Esophagus mucosa (tissue), 1 donor: Measurements from ENCODE around the gene ABCG8. TPM values are rescaled to one million over a fixed set of nuclear protein-coding genes. Genes with fewer than 3 reads are reported as not detected.

ENCODE experiments used
- ATAC-seq: fragments of 200-7000 bp; cut with Tn5 transposase; one replicate; pipeline ENCODE4 v1.9.1; 2020
- total RNA-seq: library from RNA; stranded (reverse); gene quantifications from one replicate; pipeline ENCODE4 v1.2.4, GENCODE V29; 2023
- donor health status: DM: yes; HTN: yes; CAD: no.

The ABCG8 gene
- not detected for total RNA-seq

GRCh38 chr2:43838560-43839267 is at the start of gene ABCG8, which contains the start of gene ABCG5:
ABCG8 (plus strand) TSS chr2:43838971; CDS start chr2:43839054, 83 bp downstream.
ABCG5 (minus strand) TSS chr2:43838839; CDS start chr2:43838679, 160 bp downstream.
- no peak for ATAC-seq

DNA sequence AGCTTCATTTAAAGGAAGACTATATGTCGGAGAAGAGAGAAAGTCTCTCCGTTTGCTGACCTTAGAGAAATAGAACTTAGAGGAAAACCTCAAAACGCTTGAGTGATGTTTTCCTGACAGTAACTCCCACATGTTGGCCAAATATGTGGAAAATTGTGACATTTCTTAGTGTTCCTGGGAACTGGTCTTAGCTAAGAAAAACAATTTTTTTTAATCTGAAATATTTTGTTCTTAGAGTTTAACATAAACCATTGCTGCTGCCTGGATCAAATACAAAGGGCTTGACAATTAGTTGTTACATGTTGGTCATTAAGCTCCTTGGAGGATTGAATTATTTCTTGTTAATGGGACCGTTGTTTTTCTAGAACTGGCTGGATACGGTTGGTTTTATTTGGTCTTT is 48.6 kb upstream of the ABCG8 start:
- ATAC-seq, result no peak

- ATAC-seq, result peak; percentile 45
These were observed 47.6 kb upstream of the ABCG8 start for GRCh38 chr2:43791035-43791765.

GRCh38 chr2:43792653-43793052 is 46.1 kb upstream of the ABCG8 start:
- no peak for ATAC-seq

GRCh38 chr2:43794956-43795355 is 43.8 kb upstream of the ABCG8 start:
- no peak for ATAC-seq

GRCh38 chr2:43796206-43796605 is 42.6 kb upstream of the ABCG8 start:
- ATAC-seq, result no peak

GRCh38 chr2:43798300-43798699 is 40.5 kb upstream of the ABCG8 start:
- ATAC-seq, result no peak

DNA sequence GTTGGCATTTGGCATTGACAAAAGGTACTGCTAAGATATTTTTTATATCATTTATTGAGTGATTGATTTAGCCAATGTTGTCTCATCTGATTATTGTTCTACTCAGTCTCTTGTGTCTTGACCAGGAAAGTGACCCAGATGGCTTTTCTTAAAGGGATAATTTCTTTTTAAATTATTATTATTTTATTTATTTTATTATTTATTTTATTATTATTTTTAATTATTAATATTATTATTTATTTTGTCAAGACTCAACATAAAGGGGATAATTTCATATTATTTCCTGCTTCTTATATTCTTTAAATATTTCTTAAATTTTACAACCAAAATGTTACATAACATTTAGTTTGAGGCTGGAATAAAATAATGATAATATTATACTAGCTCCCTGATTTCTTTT is 37.9 kb upstream of the ABCG8 start:
- ATAC-seq, result no peak

DNA sequence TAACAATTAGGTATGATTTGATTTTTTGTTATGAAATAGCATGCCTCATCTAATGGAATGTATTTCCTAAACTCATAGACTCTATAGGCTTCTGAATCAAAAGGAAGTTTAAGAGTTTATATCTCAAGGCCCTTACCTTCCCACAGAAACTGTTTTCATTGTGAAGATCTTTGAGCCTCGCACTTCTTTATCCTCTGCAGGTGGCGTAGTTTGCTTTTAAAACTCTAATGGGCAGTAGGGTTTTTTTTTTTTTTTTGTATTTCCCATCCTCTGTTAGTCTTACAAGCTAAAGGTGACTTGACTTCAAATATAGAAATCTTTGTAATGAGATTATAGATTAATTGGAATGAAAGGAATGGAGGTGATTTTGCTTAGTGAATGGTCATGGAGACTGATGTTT is 36.6 kb upstream of the ABCG8 start:
- ATAC-seq, result no peak

- peak; percentile 25 for ATAC-seq
These were observed 35.7 kb upstream of the ABCG8 start for GRCh38 chr2:43803113-43803512.

DNA sequence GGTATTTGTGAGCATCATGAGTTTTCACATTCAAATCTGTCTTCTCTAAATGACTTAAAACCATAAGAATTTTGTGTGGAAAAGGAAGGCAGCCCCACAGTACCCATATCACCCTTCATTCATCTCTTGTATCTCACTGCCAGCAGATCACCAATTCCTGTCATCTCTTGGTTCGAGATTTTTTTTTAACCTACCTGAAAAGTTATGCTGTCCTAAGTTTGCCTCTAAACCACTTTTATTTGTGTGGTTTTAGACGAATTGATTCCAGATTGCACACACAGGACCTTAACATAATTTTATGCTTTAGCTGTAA is 32.1 kb upstream of the ABCG8 start:
- no peak for ATAC-seq

DNA sequence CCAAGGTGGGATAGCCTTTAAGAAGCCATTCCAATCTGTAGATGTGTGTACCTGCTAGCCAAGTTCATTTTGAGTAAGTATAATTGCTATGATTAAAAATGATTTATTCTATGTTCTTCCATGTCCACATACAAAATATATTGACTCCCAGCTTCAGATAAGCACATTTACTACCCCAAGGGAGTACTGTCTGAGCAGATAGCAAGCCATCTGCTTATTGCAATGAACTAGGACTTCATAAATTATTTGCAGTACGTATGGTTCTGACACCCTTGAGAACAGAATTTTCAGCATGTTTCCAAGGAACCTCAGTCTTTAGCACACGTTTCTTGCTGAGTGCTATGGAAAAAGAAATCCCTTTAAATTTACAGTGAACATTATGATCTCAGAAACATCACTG is 28.3 kb upstream of the ABCG8 start:
- no peak for ATAC-seq

GRCh38 chr2:43810888-43811287 is 27.9 kb upstream of the ABCG8 start:
- ATAC-seq, result no peak

DNA sequence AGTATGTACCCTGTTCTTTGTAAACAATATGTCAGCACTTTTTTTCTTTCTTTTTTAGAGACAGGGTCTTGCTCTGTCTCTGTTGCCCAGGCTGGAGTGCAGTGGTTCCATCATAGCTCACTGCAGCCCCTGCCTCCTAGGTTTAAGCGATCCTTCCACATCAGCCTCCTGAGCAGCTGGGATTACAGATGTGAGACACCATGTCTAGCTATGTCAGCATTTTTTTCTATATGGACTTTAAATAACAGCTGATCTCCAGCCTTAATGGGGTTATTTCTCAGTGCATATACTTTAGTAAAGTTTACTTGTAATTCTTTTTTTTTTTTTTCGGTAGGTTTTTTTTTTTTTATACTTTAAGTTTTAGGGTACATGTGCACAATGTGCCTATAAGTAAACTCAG is 26.8 kb upstream of the ABCG8 start:
- no peak for ATAC-seq

- no peak for ATAC-seq
These were observed 25.8 kb upstream of the ABCG8 start for GRCh38 chr2:43812947-43813346.

- no peak for ATAC-seq
These were observed 24.1 kb upstream of the ABCG8 start for GRCh38 chr2:43814711-43815110.

DNA sequence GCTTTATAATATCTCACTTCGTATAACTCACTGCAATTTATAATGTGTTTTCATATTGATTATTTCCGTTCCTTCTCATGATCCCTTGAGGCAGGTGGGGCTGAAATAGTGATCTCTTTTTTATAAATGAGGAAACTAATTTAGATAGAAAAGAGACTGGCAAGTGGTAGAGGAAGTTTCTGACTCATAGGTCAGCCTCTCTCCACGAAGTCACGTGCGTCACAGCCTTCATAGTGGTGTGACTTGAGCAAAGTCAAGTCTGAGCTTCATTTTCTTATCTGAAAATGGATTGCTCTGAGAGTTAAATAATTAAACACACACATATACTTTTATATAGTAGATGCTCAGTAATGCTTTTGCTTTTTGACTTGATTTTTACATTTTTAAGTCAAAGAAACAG is 20.0 kb upstream of the ABCG8 start:
- peak; percentile 59 for ATAC-seq

DNA sequence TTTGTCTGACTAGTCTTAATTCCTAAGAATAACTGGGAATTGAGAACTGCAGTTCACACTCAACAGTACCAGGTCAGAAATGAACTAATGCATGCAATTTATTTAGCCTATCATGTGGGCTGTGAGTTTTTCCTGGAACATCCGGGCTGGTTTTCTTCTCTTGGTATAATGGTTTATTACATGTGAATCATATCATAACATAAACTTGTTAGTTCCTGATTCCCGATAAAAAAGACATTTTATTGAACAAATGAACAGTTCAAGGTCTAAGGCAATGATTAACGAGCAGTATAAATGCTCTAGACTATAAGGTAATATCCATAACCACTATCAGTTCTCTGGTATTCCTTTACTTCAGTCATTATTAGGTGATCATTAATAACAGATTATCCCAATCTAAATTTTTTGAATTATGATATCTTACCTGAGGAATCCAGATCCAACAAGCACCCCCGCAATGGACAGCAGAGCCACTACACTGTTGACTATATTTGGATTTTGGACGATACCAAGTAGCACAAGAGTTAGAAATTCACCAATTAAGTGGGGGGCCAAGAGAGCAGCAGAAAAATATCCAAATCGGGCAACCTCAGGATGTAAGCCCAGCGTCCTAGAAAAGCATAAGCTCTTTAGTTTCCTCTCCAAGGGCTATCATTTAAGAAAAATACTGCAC is 19.1 kb upstream of the ABCG8 start:
- ATAC-seq, result no peak

DNA sequence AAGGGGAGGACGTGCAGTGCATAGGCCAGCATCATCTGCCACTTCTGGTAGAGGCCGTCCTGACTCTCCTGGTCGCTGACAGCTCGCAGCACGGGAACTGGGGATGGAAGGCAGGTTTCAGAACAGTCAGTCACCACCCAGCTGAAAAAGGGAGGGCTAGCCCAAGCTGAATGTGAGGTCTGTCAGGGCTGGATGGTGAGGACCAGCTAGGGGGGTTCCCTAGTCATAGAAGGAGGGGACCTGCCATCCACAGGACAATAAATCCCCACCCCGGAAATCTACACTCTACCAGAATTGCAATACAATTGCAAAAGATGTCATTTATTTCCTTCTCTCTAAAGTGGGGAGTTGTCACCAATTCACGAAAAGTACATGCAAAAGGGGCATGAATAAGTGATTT is 15.9 kb upstream of the ABCG8 start:
- no peak for ATAC-seq

DNA sequence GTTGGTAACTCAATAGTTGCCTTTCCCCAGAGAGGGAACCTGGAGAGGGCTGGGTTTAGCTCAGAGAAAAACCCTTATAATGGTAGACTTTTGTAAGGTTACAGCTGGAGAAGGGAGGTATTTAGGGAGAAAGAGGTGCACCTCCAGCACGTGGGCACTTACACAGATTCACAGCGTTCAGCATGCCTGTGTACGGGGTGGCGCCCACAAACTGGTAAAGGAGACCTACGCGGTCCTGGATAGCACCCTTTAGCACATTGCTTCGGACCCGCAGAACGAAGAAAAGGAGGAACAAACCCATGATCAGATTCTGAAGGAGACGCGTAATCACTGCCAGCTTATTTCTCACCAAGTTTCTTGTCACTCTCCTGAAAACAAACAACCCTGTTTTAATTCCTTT is 15.0 kb upstream of the ABCG8 start:
- no peak for ATAC-seq

- no peak for ATAC-seq
These were observed 14.3 kb upstream of the ABCG8 start for GRCh38 chr2:43824512-43824911.

- ATAC-seq, result no peak
These were observed 13.7 kb upstream of the ABCG8 start for GRCh38 chr2:43824951-43825493.

DNA sequence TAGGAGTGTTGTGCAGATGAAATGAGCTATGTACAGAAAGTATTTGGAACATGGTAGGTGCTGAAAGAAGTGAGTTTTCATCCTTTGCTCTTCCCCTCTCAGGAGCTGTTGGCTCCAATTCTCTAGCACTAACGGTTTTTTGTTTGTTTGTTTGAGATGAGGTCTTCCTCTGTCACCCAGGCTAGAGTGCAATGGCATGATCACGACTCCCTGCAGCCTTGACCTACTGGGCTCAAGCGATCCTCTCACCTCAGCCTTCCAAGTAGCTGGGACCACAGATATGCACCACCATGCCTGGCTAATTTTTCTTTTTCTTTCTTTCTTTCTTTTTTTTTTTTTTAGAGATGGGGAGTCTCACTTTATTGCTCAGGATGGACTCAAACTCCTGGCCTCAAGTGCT is 12.9 kb upstream of the ABCG8 start:
- ATAC-seq, result no peak
